OCI-M2 (cell line): ENCODE results near the gene PLA2G1B.

ENCODE experiments used
- DNase-seq: peaks from one replicate; lab custom pipeline; 2025; ENCODE audit not compliant: unreplicated experiment; lab: John Stamatoyannopoulos, UW

The PLA2G1B gene

GRCh38 chr12:120328228-120328627 is 649 bp upstream of the PLA2G1B start:
- DNase-seq = no peak

- DNase-seq = no peak
These were observed 2.6 kb downstream of the PLA2G1B start for GRCh38 chr12:120324841-120325417.

- DNase-seq = no peak
These were observed 3.8 kb downstream of the PLA2G1B start for GRCh38 chr12:120323772-120324171.

GRCh38 chr12:120321382-120322202 is 6.0 kb downstream of the PLA2G1B start:
- no peak for DNase-seq

- peak; percentile 90 for DNase-seq
These were observed 10.1 kb downstream of the PLA2G1B start for GRCh38 chr12:120317224-120318105.

GRCh38 chr12:120316798-120317223 is 10.8 kb downstream of the PLA2G1B start:
- no peak for DNase-seq

- DNase-seq = no peak
These were observed 13.4 kb downstream of the PLA2G1B start for GRCh38 chr12:120314220-120314619.

GRCh38 chr12:120301962-120302815 is 25.4 kb downstream of the PLA2G1B start, which contains the start of gene SIRT4:
TSS of gene SIRT4 (plus strand) at chr12:120302321. CDS start at chr12:120303562, 1,241 bp downstream.
- peak; percentile 63 for DNase-seq

GRCh38 chr12:120292661-120293531 is 34.7 kb downstream of the PLA2G1B start, which contains the start of gene RNU4-1:
TSS of gene RNU4-1 (minus strand) at chr12:120293237.
- peak; percentile 86 for DNase-seq

GRCh38 chr12:120292411-120292660 is 35.2 kb downstream of the PLA2G1B start:
- DNase-seq = no peak

GRCh38 chr12:120290609-120291305 is 36.8 kb downstream of the PLA2G1B start:
- DNase-seq = peak; percentile 78

GRCh38 chr12:120287491-120287890 is 40.1 kb downstream of the PLA2G1B start:
- DNase-seq = no peak

- DNase-seq = no peak
These were observed 40.6 kb downstream of the PLA2G1B start for GRCh38 chr12:120286768-120287490.

- no peak for DNase-seq
These were observed 43.2 kb downstream of the PLA2G1B start for GRCh38 chr12:120284381-120284780.

- no peak for DNase-seq
These were observed 44.3 kb downstream of the PLA2G1B start for GRCh38 chr12:120283318-120283717.

- DNase-seq = no peak
These were observed 49.2 kb downstream of the PLA2G1B start for GRCh38 chr12:120278137-120279069.

GRCh38 chr12:120276734-120277133 is 50.8 kb downstream of the PLA2G1B start:
- DNase-seq = no peak
